Kidney epithelial cell (primary cell): Measurements from ENCODE around the gene SCARB2. TPM values are rescaled to one million over a fixed set of nuclear protein-coding genes. Genes with fewer than 3 reads are reported as not detected.

Experiments
- DNase-seq: peaks from one replicate; pipeline ENCODE4 v3.0.0-alpha.2; 2010; ENCODE audit warnings: low read depth
- H3K27me3 ChIP-seq: 2 replicates; pipeline ENCODE4 v1.6.0; 2011; ENCODE audit warnings: low read length; ENCODE audit not compliant: control insufficient read depth, insufficient read depth
- H3K36me3 ChIP-seq: 2 replicates; pipeline ENCODE4 v1.5.1; 2011; ENCODE audit warnings: low read length; ENCODE audit not compliant: control insufficient read depth, insufficient read depth
- H3K4me3 ChIP-seq: 2 replicates; pipeline ENCODE4 v1.5.1; 2011; ENCODE audit warnings: low read depth, mild to moderate bottlenecking, control low read depth, low read length
- CTCF ChIP-seq: IDR thresholded peaks from 2 replicates; pipeline ENCODE4 v1.5.1; 2011; ENCODE audit warnings: mild to moderate bottlenecking, moderate library complexity, low read length, control low read depth, inconsistent platforms; ENCODE audit not compliant: insufficient read depth, poor library complexity, severe bottlenecking
- total RNA-seq: library from RNA; depleted of rRNA; stranded (reverse); fragments of >200 nt; gene quantifications from 2 replicates; pipeline ENCODE4 v1.2.3, GENCODE V29; 2015

SCARB2 gene
- total RNA-seq, 1 donor from 2014 or later, result 141 TPM

GRCh38 chr4:76235407-76235806, 21.8 kb upstream of the SCARB2 start:
- TF ChIP-seq CTCF, result no peak
- no peak for DNase-seq
- Histone ChIP-seq H3K36me3 (no peaks in the 10 kb centered on the region), H3K4me3 (no peak overlapping the region), H3K27me3 (no peaks in the 10 kb centered on the region)

GRCh38 chr4:76234679-76235044, 21.0 kb upstream of the SCARB2 start:
- no peak for TF ChIP-seq CTCF
- Histone ChIP-seq H3K36me3 (no peaks in the 10 kb centered on the region), H3K4me3 (no peak overlapping the region), H3K27me3 (no peaks in the 10 kb centered on the region)
- DNase-seq, result no peak

GRCh38 chr4:76233967-76234678, 20.5 kb upstream of the SCARB2 start:
- H3K4me3 ChIP-seq, result no peak overlapping the region
- no peaks in the 10 kb centered on the region for H3K36me3 ChIP-seq
- H3K27me3 ChIP-seq, result no peaks in the 10 kb centered on the region
- no peak for TF ChIP-seq CTCF
- no peak for DNase-seq

- no peak for DNase-seq
- H3K27me3 ChIP-seq, result no peaks in the 10 kb centered on the region
- H3K4me3 ChIP-seq, result no peak overlapping the region
- no peaks in the 10 kb centered on the region for H3K36me3 ChIP-seq
- TF ChIP-seq CTCF, result no peak
These were observed 19.9 kb upstream of the SCARB2 start for GRCh38 chr4:76233529-76233928.

- DNase-seq, result no peak
- no peak overlapping the region for H3K4me3 ChIP-seq
- no peaks in the 10 kb centered on the region for H3K36me3 ChIP-seq
- no peaks in the 10 kb centered on the region for H3K27me3 ChIP-seq
- no peak for TF ChIP-seq CTCF
These were observed 19.5 kb upstream of the SCARB2 start for GRCh38 chr4:76233083-76233482.

GRCh38 chr4:76232681-76233080, 19.1 kb upstream of the SCARB2 start:
- Histone ChIP-seq H3K36me3 (no peaks in the 10 kb centered on the region), H3K27me3 (no peaks in the 10 kb centered on the region), H3K4me3 (no peak overlapping the region)
- DNase-seq, result no peak
- TF ChIP-seq CTCF, result no peak
